ENCODE results near the gene ABCC3. TPM values are rescaled to one million over a fixed set of nuclear protein-coding genes. Genes with fewer than 3 reads are reported as not detected.

ABCC3 gene
- total and polyA plus RNA-seq, 9 of the 15 experiments (the other 6 are each of a cell fraction or from before 2014, with no cell fraction given), result 0.03 to 1.6 (median 0.42) TPM; not detected in 5

DNA sequence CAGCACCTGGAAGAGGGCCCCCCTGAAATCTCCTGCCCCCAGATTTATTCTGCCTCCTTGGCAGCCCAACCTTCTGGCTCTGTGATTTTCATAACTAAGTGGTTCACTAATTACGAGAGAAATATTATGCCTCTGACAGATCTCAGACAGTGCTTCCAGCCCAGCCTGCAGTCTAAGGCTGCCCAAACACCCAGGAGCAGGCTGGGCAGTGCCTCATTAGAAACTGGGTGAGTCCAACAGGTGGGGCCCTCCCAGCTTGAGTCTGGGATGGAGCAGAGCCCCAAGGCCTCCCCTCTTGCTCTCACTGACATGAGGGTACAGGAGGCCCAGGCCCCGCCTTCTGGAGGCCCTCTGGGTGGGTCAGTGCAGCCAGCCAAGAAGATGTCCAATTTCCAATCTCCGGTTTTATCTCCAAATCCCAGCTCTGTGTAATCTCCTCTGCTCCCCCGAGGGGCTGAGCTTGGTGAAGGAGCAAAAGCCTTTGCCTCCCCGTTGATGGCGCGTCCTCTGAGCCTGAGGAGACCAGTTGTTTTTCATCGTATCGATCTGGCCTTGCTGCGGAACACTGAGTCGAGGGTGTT lies 20.1 kb upstream of the ABCC3 start:
- Histone ChIP-seq H3K9ac (ENCODE audit: insufficient read depth in 1 of 2, low read depth in 2 of 2, low read length in 2 of 2) (no peak overlapping the region), H3K79me2 (ENCODE audit: control insufficient read depth, insufficient read depth, low read length) (no peaks in the 10 kb centered on the region), H3K4me3 (no peak overlapping the region), H3K27me3 (ENCODE audit: control insufficient read depth in 2 of 2, insufficient read depth in 2 of 2, low read length in 2 of 2) (peaks cover 33 to 84% of the 10 kb centered on the region in 2 experiments), H3K9me1 (ENCODE audit: control insufficient read depth, insufficient read depth, low read length) (no peaks in the 10 kb centered on the region), H2AFZ (ENCODE audit: low read depth, low read length) (no peak overlapping the region), H3K4me1 (replicated peaks in 1 of 2; ENCODE audit: control insufficient read depth in 2 of 2, insufficient read depth in 2 of 2, low read length in 2 of 2) (peaks cover 0 to 26% of the 10 kb centered on the region in 2 experiments; a peak in 2 of 5 replicates), H4K20me1 (replicated peaks; ENCODE audit: control insufficient read depth, insufficient read depth, low read length) (peaks cover 9% of the 10 kb centered on the region; the same call in 1 of the 2 replicates), H3K9me3 (replicated peaks; ENCODE audit: control insufficient read depth, insufficient read depth, low read depth, low read length) (no peaks in the 10 kb centered on the region), H3K27ac (ENCODE audit: extremely low read depth, low read depth, low read length) (no peak overlapping the region), H3K4me2 (ENCODE audit: insufficient read depth, low read length) (no peak overlapping the region), H3K36me3 (ENCODE audit: control insufficient read depth, insufficient read depth, low read length) (no peaks in the 10 kb centered on the region)
- intact Hi-C loops (cut with micrococcal nuclease) (no loop called here), in situ Hi-C loops (cut with MboI) (no loop called here)
- TF ChIP-seq PURB (CRISPR knock-in tag; IDR thresholded peaks at IDR 0.05; ENCODE audit: low read depth), result no peak
- no peak for TF ChIP-seq CHD4 (IDR thresholded peaks at IDR 0.05; ENCODE audit: insufficient read depth, insufficient replicate concordance, low read depth, low read length, poor library complexity, severe bottlenecking)
- CTCF ChIA-PET (ENCODE audit: low intra/inter-chr PET ratio), result interaction anchor here (1.1 kb wide), 1 partner anchor 132 kb away, joined by 3 read pairs; no protein-coding TSS in a partner anchor
- FAIRE-seq (no peak), DNase-seq (ENCODE audit: extremely low read depth in 1 of 4, low spot score in 3 of 4) (no peak), ATAC-seq (no peak)
- BruUV-seq (replicated peaks), result no TSS peak
- POLR2A ChIA-PET, result interaction anchor here (0.6 kb wide), 1 partner anchor 77 kb away, joined by 3 read pairs; no protein-coding TSS in a partner anchor
- WGBS (ENCODE audit: insufficient coverage, low coverage, missing lambda C conversion rate), result 4% methylated on average over 11 of the region's 11 CpGs

DNA sequence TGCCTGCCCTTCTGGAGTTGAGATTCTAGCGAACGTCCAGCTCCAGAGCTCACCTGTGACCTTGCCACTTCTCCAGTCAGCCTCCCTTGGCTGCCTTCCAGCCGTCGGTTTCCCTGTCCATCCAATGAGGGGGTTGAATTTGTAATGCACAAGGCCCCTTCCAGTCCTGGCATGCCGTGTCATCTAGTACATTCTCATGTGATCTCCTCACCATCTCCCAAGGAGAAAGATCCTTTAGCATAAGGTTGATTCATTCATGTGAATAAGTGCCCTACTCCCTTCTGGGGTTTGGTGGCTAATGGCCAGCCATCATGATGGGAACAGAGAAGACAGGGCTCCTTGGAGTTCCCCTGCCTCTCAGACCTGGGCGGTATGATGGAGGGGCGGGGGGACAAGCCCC lies 18.9 kb upstream of the ABCC3 start:
- intact Hi-C loops (cut with micrococcal nuclease), result no loop called here
- CTCF ChIA-PET (ENCODE audit: low intra/inter-chr PET ratio), result no interaction called here
- in situ Hi-C loops (cut with MboI), result no loop called here
- no peak for TF ChIP-seq ZNF311 (CRISPR knock-in tag; IDR thresholded peaks at IDR 0.05)
- TF ChIP-seq XRCC5 (IDR thresholded peaks at IDR 0.05; ENCODE audit: low read depth, low read length), result no peak
- no peak for TF ChIP-seq U2AF1 (optimal IDR thresholded peaks at IDR 0.05; ENCODE audit: low read depth, low read length)
- TF ChIP-seq ZNF354B (CRISPR knock-in tag; IDR thresholded peaks at IDR 0.05), result no peak
- TF ChIP-seq, protein P1, sequence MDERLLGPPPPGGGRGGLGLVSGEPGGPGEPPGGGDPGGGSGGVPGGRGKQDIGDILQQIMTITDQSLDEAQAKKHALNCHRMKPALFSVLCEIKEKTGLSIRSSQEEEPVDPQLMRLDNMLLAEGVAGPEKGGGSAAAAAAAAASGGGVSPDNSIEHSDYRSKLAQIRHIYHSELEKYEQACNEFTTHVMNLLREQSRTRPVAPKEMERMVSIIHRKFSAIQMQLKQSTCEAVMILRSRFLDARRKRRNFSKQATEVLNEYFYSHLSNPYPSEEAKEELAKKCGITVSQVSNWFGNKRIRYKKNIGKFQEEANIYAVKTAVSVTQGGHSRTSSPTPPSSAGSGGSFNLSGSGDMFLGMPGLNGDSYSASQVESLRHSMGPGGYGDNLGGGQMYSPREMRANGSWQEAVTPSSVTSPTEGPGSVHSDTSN (CRISPR knock-in tag; IDR thresholded peaks at IDR 0.05; ENCODE audit: low read depth), result no peak
- TF ChIP-seq, protein P1 (tag; conservative IDR thresholded peaks at IDR 0.05; ENCODE audit: low read depth), result no peak
- no peak for TF ChIP-seq ZBTB1 (CRISPR knock-in tag; IDR thresholded peaks at IDR 0.05; ENCODE audit: borderline replicate concordance, low read depth)
- no peak for TF ChIP-seq XRCC4 (IDR thresholded peaks at IDR 0.05; ENCODE audit: extremely low read depth, insufficient read depth, insufficient read length)
- TF ChIP-seq ARNT (IDR thresholded peaks at IDR 0.05), result no peak
- no peak for TF ChIP-seq HDAC1 (IDR thresholded peaks at IDR 0.05)

More for the DNA sequence above, 18.9 kb upstream of the ABCC3 start:
- WGBS (ENCODE audit: insufficient coverage, low coverage, missing lambda C conversion rate), result 2% methylated on average over 7 of the region's 7 CpGs
- no TSS peak for BruUV-seq (replicated peaks)
- H3K9ac ChIP-seq (ENCODE audit: insufficient read depth in 1 of 2, low read depth in 2 of 2, low read length in 2 of 2), result no peak overlapping the region; a peak in 1 of 4 replicates
- H3K4me3 ChIP-seq, result no peak overlapping the region
- H3K79me2 ChIP-seq (ENCODE audit: control insufficient read depth, insufficient read depth, low read length), result no peaks in the 10 kb centered on the region
- H3K9me1 ChIP-seq (ENCODE audit: control insufficient read depth, insufficient read depth, low read length), result no peaks in the 10 kb centered on the region
- no peak for FAIRE-seq
- POLR2A ChIA-PET, result no interaction called here
- no peak for ATAC-seq
- peaks cover 23 to 86% of the 10 kb centered on the region in 2 experiments; a peak in 4 of 5 replicates for H3K27me3 ChIP-seq (ENCODE audit: control insufficient read depth in 2 of 2, insufficient read depth in 2 of 2, low read length in 2 of 2)
- no peak for DNase-seq (ENCODE audit: extremely low read depth in 1 of 4, low spot score in 3 of 4)
- peaks cover 0 to 25% of the 10 kb centered on the region in 2 experiments; a peak in 2 of 5 replicates for H3K4me1 ChIP-seq (replicated peaks in 1 of 2; ENCODE audit: control insufficient read depth in 2 of 2, insufficient read depth in 2 of 2, low read length in 2 of 2)
- no peak overlapping the region for H3K27ac ChIP-seq (ENCODE audit: extremely low read depth, low read depth, low read length)
- peaks cover 6% of the 10 kb centered on the region; the same call in 1 of the 2 replicates for H4K20me1 ChIP-seq (replicated peaks; ENCODE audit: control insufficient read depth, insufficient read depth, low read length)
- H3K9me3 ChIP-seq (replicated peaks; ENCODE audit: control insufficient read depth, insufficient read depth, low read depth, low read length), result no peaks in the 10 kb centered on the region
- no peaks in the 10 kb centered on the region for H3K36me3 ChIP-seq (ENCODE audit: control insufficient read depth, insufficient read depth, low read length)
- no peak overlapping the region for H3K4me2 ChIP-seq (ENCODE audit: insufficient read depth, low read length)
- no peak overlapping the region for H2AFZ ChIP-seq (ENCODE audit: low read depth, low read length)
